H9 (cell line): ENCODE results near the gene GALNT9. TPM values are rescaled to one million over a fixed set of nuclear protein-coding genes. Genes with fewer than 3 reads are reported as not detected.

Experiments used
- DNase-seq: peaks from one replicate; pipeline ENCODE4 v3.0.0-alpha.2; 2017
- H2AFZ ChIP-seq: one replicate; pipeline ENCODE4 v1.6.1; 2013; ENCODE audit warnings: mild to moderate bottlenecking, low read length, control low read depth, moderate library complexity
- H2AK5ac ChIP-seq: 2 replicates; pipeline ENCODE4 v1.6.1; 2013; ENCODE audit warnings: low read length, control low read depth, mixed read lengths; ENCODE audit not compliant: insufficient read length
- H2BK120ac ChIP-seq: one replicate; pipeline ENCODE4 v1.6.1; 2013; ENCODE audit warnings: low read depth, mild to moderate bottlenecking, low read length, control low read depth, inconsistent platforms; ENCODE audit not compliant: poor library complexity, severe bottlenecking
- H2BK12ac ChIP-seq: 2 replicates; pipeline ENCODE4 v1.6.1; 2013; ENCODE audit warnings: low read length, control low read depth, mixed read lengths, low read depth; ENCODE audit not compliant: insufficient read length
- H2BK15ac ChIP-seq: 2 replicates; pipeline ENCODE4 v1.6.1; 2013; ENCODE audit warnings: low read depth, low read length, control low read depth
- H2BK20ac ChIP-seq: one replicate; pipeline ENCODE4 v1.6.1; 2013; ENCODE audit warnings: low read depth, mild to moderate bottlenecking, low read length, control low read depth, inconsistent platforms; ENCODE audit not compliant: poor library complexity, severe bottlenecking
- H2BK5ac ChIP-seq: 2 replicates; pipeline ENCODE4 v1.6.1; 2013; ENCODE audit warnings: low read length, control low read depth, mixed read lengths; ENCODE audit not compliant: insufficient read length
- H3K14ac ChIP-seq: 2 replicates; pipeline ENCODE4 v1.6.1; 2013; ENCODE audit warnings: low read length, control low read depth; ENCODE audit not compliant: insufficient read depth
- H3K18ac ChIP-seq: 2 replicates; pipeline ENCODE4 v1.6.1; 2013; ENCODE audit warnings: low read depth, mild to moderate bottlenecking, mixed read lengths, low read length, control low read depth; ENCODE audit not compliant: insufficient read length
- H3K23ac ChIP-seq: 2 replicates; pipeline ENCODE4 v1.6.1; 2013; ENCODE audit warnings: low read length, control low read depth, mixed read lengths, low read depth; ENCODE audit not compliant: insufficient read length
- H3K23me2 ChIP-seq: 2 replicates; pipeline ENCODE4 v1.6.1; 2013; ENCODE audit warnings: low read depth, mild to moderate bottlenecking, mixed read lengths, low read length, control low read depth; ENCODE audit not compliant: insufficient read length, poor library complexity, severe bottlenecking
- H3K27ac ChIP-seq: 2 replicates; pipeline ENCODE4 v1.5.1; 2013; ENCODE audit warnings: low read length, control low read depth, mixed read lengths, low read depth; ENCODE audit not compliant: insufficient read length
- H3K27me3 ChIP-seq: 2 replicates; pipeline ENCODE4 v1.6.1; 2013; ENCODE audit warnings: low read length, control low read depth, inconsistent platforms; ENCODE audit not compliant: insufficient read depth
- H3K4ac ChIP-seq: 2 replicates; pipeline ENCODE4 v1.6.1; 2013; ENCODE audit warnings: low read depth, mild to moderate bottlenecking, control low read depth, inconsistent platforms, low read length, moderate library complexity
- H3K4me1 ChIP-seq: 2 replicates; pipeline ENCODE4 v1.6.1; 2013; ENCODE audit warnings: low read length, control low read depth, inconsistent platforms; ENCODE audit not compliant: insufficient read depth
- H3K4me2 ChIP-seq: 2 replicates; pipeline ENCODE4 v1.6.1; 2013; ENCODE audit warnings: low read length, control low read depth, mixed read lengths; ENCODE audit not compliant: insufficient read length, insufficient read depth
- H3K56ac ChIP-seq: 2 replicates; pipeline ENCODE4 v1.6.1; 2013; ENCODE audit warnings: low read depth, mild to moderate bottlenecking, mixed read lengths, low read length, control low read depth; ENCODE audit not compliant: insufficient read length
- H3K79me1 ChIP-seq: 2 replicates; pipeline ENCODE4 v1.6.1; 2013; ENCODE audit warnings: low read depth, mild to moderate bottlenecking, moderate library complexity, low read length, control low read depth, inconsistent platforms; ENCODE audit not compliant: insufficient read depth, poor library complexity, severe bottlenecking
- H3K79me2 ChIP-seq: 2 replicates; pipeline ENCODE4 v1.6.1; 2013; ENCODE audit warnings: low read length, control low read depth, inconsistent platforms; ENCODE audit not compliant: insufficient read depth
- H3K9ac ChIP-seq: 2 replicates; pipeline ENCODE4 v1.6.1; 2013; ENCODE audit warnings: low read length, control low read depth, mixed read lengths; ENCODE audit not compliant: insufficient read length; ENCODE audit errors: extremely low read depth
- H3K9me3 ChIP-seq: one replicate; pipeline ENCODE4 v1.6.1; 2013; ENCODE audit warnings: low read depth, low read length, inconsistent platforms; ENCODE audit not compliant: control insufficient read depth
- H3T11ph ChIP-seq: one replicate; pipeline ENCODE4 v1.6.1; 2013; ENCODE audit warnings: mild to moderate bottlenecking, low read length, control low read depth, inconsistent platforms
- H4K20me1 ChIP-seq: one replicate; pipeline ENCODE4 v1.6.1; 2013; ENCODE audit not compliant: control insufficient read depth, insufficient read length, insufficient read depth
- H4K5ac ChIP-seq: 2 replicates; pipeline ENCODE4 v1.6.1; 2013; ENCODE audit warnings: low read depth, mild to moderate bottlenecking, mixed read lengths, low read length, control low read depth; ENCODE audit not compliant: insufficient read length
- H4K8ac ChIP-seq: replicated peaks from 2 replicates; pipeline ENCODE4 v1.6.1; 2013; ENCODE audit warnings: low read length, control low read depth, mixed read lengths, low read depth; ENCODE audit not compliant: insufficient read length
- H4K91ac ChIP-seq: 2 replicates; pipeline ENCODE4 v1.6.1; 2013; ENCODE audit warnings: low read depth, mild to moderate bottlenecking, moderate library complexity, mixed read lengths, low read length, control low read depth; ENCODE audit not compliant: insufficient read length
- H3K27ac Mint-ChIP-seq, 3 experiments: 2 replicates in 2 of 3; 3 replicates in 1 of 3; pipeline ENCODE4 v1.8.0; 2020 to 2021; ENCODE audit warnings: mixed read lengths in 3 of 3, mild to moderate bottlenecking in 1 of 3, moderate library complexity in 1 of 3
- H3K27me3 Mint-ChIP-seq: 2 replicates; pipeline ENCODE4 v1.8.0; 2021; ENCODE audit warnings: low read depth, mild to moderate bottlenecking, moderate library complexity, mixed read lengths
- H3K36me3 Mint-ChIP-seq, 3 experiments: 2 replicates in 2 of 3; 3 replicates in 1 of 3; pipeline ENCODE4 v1.8.0; 2020 to 2021; ENCODE audit warnings: low read depth in 3 of 3, mixed read lengths in 3 of 3; ENCODE audit not compliant: insufficient read depth in 1 of 3
- H3K4me1 Mint-ChIP-seq, 2 experiments: 2 replicates each; pipeline ENCODE4 v1.8.0; 2020; ENCODE audit warnings: mixed read lengths in 2 of 2
- H3K4me3 Mint-ChIP-seq, 2 experiments: 2 replicates in 1 of 2; 3 replicates in 1 of 2; pipeline ENCODE4 v1.8.0; 2020 to 2021; ENCODE audit warnings: mild to moderate bottlenecking in 2 of 2, mixed read lengths in 2 of 2, moderate library complexity in 1 of 2
- H3K9me3 Mint-ChIP-seq, 2 experiments: 2 replicates in 1 of 2; 3 replicates in 1 of 2; pipeline ENCODE4 v1.8.0; 2020; ENCODE audit warnings: mild to moderate bottlenecking in 2 of 2, mixed read lengths in 2 of 2, moderate library complexity in 1 of 2
- CTCF ChIP-seq: fragments of 200-600 bp; sonication (generic); conservative IDR thresholded peaks from 3 replicates; pipeline ENCODE4 v1.8.0; 2021; ENCODE audit warnings: antibody characterized with exemption, mild to moderate bottlenecking
- WGBS: extraction: QIAGEN DNeasy Blood & Tissue Kit; methylation state at CpG from one replicate; pipeline ENCODE4 v1.1.7; 2013; ENCODE audit warnings: missing lambda C conversion rate, low lambda C conversion rate, mixed read lengths; ENCODE audit not compliant: insufficient read length; ENCODE audit errors: extremely low coverage; 5-methylcytosine and 5-hydroxymethylcytosine counted together
- total RNA-seq: library from RNA; stranded (reverse); gene quantifications from 2 replicates; pipeline ENCODE4 v1.2.1, GENCODE V29; 2021

The GALNT9 gene
- total RNA-seq, 1 experiment from 2014 or later = 0.35 TPM

DNA sequence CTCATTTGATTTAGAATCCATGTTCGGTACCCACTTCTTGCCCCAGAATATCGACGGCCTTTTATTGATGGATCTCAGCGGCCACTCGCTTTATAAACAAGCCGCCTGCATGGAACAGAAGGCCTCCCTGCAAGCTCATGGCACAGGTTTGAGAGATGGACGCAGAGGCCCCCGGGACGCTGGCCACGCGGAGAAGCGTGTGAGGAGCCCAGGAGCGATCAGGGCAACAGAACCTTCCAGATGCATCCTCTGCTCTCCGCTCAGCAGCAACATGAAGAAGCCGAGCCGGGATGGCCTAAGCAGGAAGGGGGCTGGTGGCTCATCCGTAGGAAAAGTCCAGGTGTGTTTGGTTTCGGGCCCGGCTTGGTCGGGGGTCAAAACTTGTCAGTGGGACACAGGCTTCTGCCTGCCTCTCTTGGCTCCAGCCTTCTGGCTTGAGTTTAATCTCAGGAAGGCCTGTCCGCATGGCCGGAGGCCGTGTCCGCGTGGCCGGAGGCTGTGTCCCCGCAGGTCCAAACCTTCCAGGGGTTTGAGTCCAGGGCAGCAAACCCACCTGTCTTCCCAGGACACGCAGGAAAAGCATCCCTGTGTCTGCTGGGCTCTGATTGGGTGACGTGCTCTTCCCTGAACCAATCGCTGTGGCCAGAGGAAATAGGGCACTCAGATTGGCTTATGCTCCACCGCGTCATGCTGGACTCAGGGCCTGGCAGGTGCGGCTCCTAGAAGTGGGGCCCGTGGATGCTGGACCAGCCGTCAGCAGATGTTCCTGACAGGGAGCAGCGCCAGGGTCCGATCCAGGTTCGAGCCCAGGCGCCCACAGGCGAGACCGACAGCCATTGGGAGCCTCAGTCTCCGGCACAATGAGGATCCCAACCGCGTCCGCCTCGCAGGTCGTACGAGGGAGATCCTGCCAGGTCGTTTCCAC lies 65.0 kb downstream of the GALNT9 start:
- Histone ChIP-seq H2BK20ac (no peak overlapping the region), H4K5ac (no peak overlapping the region), H3K4me1 (no peaks in the 10 kb centered on the region), H3K23ac (no peak overlapping the region), H2AFZ (no peak overlapping the region), H4K20me1 (peaks cover 5% of the 10 kb centered on the region), H3K23me2 (no peaks in the 10 kb centered on the region), H3K27me3 (no peaks in the 10 kb centered on the region; the same call in 1 of the 2 replicates), H2AK5ac (no peak overlapping the region), H3K4ac (no peak overlapping the region), H3K79me2 (no peaks in the 10 kb centered on the region), H3K79me1 (no peaks in the 10 kb centered on the region), H4K8ac (no peak overlapping the region), H3K9ac (no peak overlapping the region), H3K18ac (no peak overlapping the region), H2BK120ac (no peak overlapping the region), H3K27ac (no peak overlapping the region), H3K4me2 (no peak overlapping the region), H3T11ph (no peak overlapping the region), H2BK15ac (no peak overlapping the region), H4K91ac (no peak overlapping the region), H2BK12ac (no peak overlapping the region), H3K9me3 (no peaks in the 10 kb centered on the region), H2BK5ac (no peak overlapping the region), H3K14ac (no peak overlapping the region; the same call in 1 of the 2 replicates), H3K56ac (no peak overlapping the region)
- TF ChIP-seq CTCF = no peak
- peaks cover 21% of the 10 kb centered on the region for H3K27me3 Mint-ChIP-seq
- no peak overlapping the region for H3K4me3 Mint-ChIP-seq
- H3K27ac Mint-ChIP-seq = no peak overlapping the region; a peak in 1 of 7 replicates
- peaks cover 0 to under 1% of the 10 kb centered on the region in 2 experiments; a peak in 1 of 4 replicates for H3K4me1 Mint-ChIP-seq
- no peaks in the 10 kb centered on the region for H3K36me3 Mint-ChIP-seq
- H3K9me3 Mint-ChIP-seq = no peaks in the 10 kb centered on the region
- WGBS = no CpG with 5 or more reads among the region's 49 CpGs
- DNase-seq = no peak
